ENCODE data around the gene LPAR6. TPM values are rescaled to one million over a fixed set of nuclear protein-coding genes. Genes with fewer than 3 reads are reported as not detected.
A peak's percentile ranks its signal among the peaks of the same experiment; 100 is the strongest.

The LPAR6 gene
- total RNA-seq, 4 donors from 2014 or later = 6.5 to 25.4 (median 15.7) TPM

DNA sequence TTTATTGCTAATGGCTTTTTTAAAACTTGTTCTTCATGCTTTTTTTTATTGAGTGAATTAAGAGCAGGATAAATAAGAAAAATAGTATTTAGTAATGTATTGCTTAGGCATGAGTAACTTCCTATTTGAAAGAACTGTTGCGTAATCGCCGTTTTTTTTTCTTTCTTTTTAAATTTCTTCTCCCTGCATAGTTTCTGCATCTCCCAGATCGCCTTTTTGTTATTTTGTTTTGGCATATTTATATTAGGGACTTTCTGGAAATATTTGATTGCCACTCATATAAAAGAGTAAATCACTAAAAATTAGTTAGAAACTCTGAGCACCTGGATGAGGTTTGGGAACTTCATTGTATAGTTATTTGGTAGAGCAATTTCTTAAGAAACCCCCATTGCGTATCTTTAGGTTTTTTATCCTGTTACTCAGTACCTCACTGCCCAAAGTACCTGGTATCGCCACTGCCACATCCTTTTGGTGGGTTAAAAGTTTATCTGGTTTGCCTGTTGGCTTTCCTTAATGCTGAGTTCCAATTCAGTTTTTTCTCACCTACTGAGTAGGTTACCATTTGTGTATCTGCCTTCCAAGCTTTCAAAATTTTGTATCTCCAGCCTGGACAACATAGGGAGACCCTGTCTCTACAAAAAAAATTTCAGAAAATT lies 36.2 kb upstream of the LPAR6 start:
- WGBS, 2 donors (ENCODE audit: low coverage in 1 of 2) = 59% methylated on average over 6 of the region's 6 CpGs
- no peak for ATAC-seq
- TF ChIP-seq POLR2A (IDR thresholded peaks at IDR 0.05) (no peak), EP300 (IDR thresholded peaks at IDR 0.05) (no peak), POLR2AphosphoS5 (IDR thresholded peaks at IDR 0.05) (no peak)
- TF ChIP-seq, protein P1, sequence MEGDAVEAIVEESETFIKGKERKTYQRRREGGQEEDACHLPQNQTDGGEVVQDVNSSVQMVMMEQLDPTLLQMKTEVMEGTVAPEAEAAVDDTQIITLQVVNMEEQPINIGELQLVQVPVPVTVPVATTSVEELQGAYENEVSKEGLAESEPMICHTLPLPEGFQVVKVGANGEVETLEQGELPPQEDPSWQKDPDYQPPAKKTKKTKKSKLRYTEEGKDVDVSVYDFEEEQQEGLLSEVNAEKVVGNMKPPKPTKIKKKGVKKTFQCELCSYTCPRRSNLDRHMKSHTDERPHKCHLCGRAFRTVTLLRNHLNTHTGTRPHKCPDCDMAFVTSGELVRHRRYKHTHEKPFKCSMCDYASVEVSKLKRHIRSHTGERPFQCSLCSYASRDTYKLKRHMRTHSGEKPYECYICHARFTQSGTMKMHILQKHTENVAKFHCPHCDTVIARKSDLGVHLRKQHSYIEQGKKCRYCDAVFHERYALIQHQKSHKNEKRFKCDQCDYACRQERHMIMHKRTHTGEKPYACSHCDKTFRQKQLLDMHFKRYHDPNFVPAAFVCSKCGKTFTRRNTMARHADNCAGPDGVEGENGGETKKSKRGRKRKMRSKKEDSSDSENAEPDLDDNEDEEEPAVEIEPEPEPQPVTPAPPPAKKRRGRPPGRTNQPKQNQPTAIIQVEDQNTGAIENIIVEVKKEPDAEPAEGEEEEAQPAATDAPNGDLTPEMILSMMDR (IDR thresholded peaks at IDR 0.05) = no peak
- H3K9me3 ChIP-seq = peaks cover 0 to 16% (median 0%) of the 10 kb centered on the region in 3 donors
- no peak overlapping the region for H3K27ac ChIP-seq
- H3K4me3 ChIP-seq = no peak overlapping the region
- peaks cover 0 to 13% of the 10 kb centered on the region in 2 donors for H3K36me3 ChIP-seq
- H3K4me1 ChIP-seq = no peaks in the 10 kb centered on the region
- no peaks in the 10 kb centered on the region for H3K27me3 ChIP-seq

DNA sequence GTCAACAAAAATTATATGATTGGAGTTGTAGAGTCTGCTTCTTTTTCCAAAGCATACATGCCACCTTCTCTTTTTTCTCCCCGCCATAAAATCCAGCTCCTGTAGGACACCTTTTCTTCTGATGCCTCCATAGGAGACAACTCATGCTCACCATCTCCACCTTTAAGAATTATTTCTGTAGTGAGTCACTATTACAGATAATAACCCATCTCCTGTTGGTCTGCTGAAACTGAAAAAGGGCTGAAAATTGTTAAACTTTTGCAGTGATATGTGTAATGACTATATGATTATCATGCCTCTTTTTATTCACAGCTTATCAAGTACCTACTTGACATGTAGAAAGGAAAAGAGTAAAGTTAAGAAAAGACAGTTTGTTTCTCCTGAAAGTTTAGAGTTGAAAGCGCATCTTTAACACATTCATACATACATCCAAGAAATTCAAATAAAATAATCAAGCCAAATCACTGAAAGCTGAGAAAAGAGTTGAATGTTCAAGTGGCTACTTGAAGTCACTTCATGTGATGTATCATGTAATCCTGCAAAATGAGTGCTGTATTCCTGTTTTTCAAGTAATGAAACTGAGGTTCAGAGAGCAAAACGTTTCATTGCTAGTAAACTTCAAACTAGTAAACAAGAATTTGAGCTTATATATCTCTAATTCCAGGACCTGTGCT lies 35.5 kb upstream of the LPAR6 start:
- Histone ChIP-seq H3K27me3 (no peaks in the 10 kb centered on the region), H3K36me3 (peaks cover 0 to 6% of the 10 kb centered on the region in 2 donors), H3K27ac (no peak overlapping the region), H3K4me3 (no peak overlapping the region), H3K9me3 (peaks cover 0 to 16% (median 0%) of the 10 kb centered on the region in 3 donors), H3K4me1 (no peaks in the 10 kb centered on the region)
- no peak for ATAC-seq
- TF ChIP-seq, protein P1 (IDR thresholded peaks at IDR 0.05) = no peak
- TF ChIP-seq POLR2AphosphoS5 (IDR thresholded peaks at IDR 0.05) = no peak
- no peak for TF ChIP-seq POLR2A (IDR thresholded peaks at IDR 0.05)
- no peak for TF ChIP-seq EP300 (IDR thresholded peaks at IDR 0.05)
- 75 to 88% methylated on average over 3 of the region's 3 CpGs for WGBS, 2 donors (ENCODE audit: low coverage in 1 of 2)

DNA sequence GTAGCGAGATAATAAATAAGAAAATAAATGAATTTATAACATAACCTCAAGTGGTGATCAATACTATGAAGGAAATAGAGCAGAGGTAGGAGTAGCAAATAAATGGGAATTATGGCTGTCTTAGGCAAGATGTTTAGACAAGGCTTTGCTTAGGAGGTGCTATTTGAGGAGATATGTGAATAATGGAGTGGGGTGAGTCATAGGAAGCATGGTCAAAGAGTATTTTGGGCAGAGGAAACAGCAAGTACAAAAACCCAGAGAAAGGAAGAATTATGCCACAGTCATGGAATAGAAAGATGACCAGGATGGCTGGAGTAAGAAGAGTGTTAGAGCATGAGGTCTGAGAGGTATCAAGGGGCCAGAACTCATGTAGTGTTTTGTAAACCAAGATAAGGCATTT lies 33.6 kb upstream of the LPAR6 start:
- no peak overlapping the region for H3K4me3 ChIP-seq
- WGBS, 2 donors (ENCODE audit: low coverage in 1 of 2) = 100% methylated on average over 1 of the region's 1 CpG; no CpG with 5 or more reads in 1 of the 2 donors
- peak overlapping the region in 1 of 4 donors; percentile 40 for H3K27ac ChIP-seq
- H3K27me3 ChIP-seq = no peaks in the 10 kb centered on the region
- TF ChIP-seq, protein P1 (IDR thresholded peaks at IDR 0.05) = no peak
- no peak for TF ChIP-seq EP300 (IDR thresholded peaks at IDR 0.05)
- no peak for TF ChIP-seq POLR2A (IDR thresholded peaks at IDR 0.05)
- no peak for TF ChIP-seq POLR2AphosphoS5 (IDR thresholded peaks at IDR 0.05)
- no peaks in the 10 kb centered on the region for H3K36me3 ChIP-seq
- ATAC-seq = no peak
- H3K4me1 ChIP-seq = no peaks in the 10 kb centered on the region
- H3K9me3 ChIP-seq = peaks cover 0 to 16% (median 0%) of the 10 kb centered on the region in 3 donors

DNA sequence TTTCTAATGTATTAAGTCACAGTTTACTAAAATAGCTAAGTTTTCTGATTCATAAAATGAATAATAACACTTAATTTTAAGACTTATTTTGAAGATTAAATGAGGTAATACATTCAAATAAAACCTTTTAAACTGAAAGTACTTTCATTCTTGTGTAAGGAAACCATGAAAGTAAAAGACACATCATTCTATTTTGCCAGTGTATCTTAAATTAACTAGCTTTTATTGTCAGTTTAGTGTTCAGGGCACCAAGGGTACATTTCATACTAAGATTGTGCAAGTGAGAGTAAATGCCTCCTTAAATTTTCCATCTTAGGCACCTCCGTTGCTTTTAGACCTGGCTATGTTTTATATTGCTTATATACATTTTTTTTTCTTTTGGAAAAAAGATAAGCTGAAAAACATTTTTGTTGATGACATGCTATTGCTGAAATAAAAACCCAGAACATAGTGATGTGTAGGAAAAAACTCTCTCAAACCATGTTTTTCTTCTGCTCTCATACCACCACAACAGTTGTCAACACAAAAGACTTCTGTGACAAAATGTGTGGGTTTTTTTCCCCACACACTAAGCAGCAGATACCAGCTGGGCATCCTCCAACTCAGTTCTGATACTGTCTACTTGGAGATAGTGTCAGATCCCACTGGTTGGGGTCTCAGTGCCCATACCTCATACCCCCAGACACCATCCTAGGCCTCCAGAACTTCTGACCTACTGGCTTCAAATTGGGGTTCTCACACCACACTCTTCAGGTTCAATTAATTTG lies 30.7 kb upstream of the LPAR6 start:
- no peaks in the 10 kb centered on the region for H3K9me3 ChIP-seq
- no peaks in the 10 kb centered on the region for H3K36me3 ChIP-seq
- WGBS, 2 donors (ENCODE audit: low coverage in 1 of 2) = 38 to 67% methylated on average over 1 of the region's 1 CpG
- no peak for TF ChIP-seq POLR2AphosphoS5 (IDR thresholded peaks at IDR 0.05)
- no peak for TF ChIP-seq POLR2A (IDR thresholded peaks at IDR 0.05)
- no peak overlapping the region for H3K27ac ChIP-seq
- no peak for ATAC-seq
- no peaks in the 10 kb centered on the region for H3K4me1 ChIP-seq
- H3K4me3 ChIP-seq = no peak overlapping the region
- H3K27me3 ChIP-seq = no peaks in the 10 kb centered on the region

DNA sequence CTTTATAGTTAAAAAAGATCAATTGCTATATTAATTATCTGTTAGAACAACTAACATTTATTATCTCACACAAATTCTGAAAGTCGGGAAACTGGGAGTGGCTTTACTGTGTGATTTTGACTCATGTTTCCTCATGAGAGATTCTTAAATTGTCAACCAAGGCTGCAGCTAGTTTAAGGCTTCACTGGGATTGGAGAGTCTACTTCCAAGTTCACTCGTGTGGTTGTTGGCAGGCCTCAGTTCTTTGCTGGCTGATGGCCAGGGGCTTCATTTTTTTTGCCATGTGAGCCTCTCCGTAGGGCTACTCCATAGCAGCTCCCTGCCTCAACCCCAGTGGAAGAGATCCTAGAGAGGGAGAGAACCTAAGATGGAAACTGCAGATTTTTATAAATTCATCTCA lies 24.5 kb upstream of the LPAR6 start:
- 22 to 30% methylated on average over 2 of the region's 3 CpGs for WGBS, 2 donors (ENCODE audit: low coverage in 1 of 2)
- Histone ChIP-seq H3K27ac (peak overlapping the region in 3 of 4 donors; percentile 1 to 22 (median 10)), H3K9me3 (no peaks in the 10 kb centered on the region), H3K36me3 (no peaks in the 10 kb centered on the region), H3K4me1 (peaks cover 0 to 26% (median 0%) of the 10 kb centered on the region in 3 donors), H3K27me3 (no peaks in the 10 kb centered on the region), H3K4me3 (no peak overlapping the region)
- ATAC-seq = peak; percentile 50
- TF ChIP-seq POLR2A (IDR thresholded peaks at IDR 0.05) = no peak
- TF ChIP-seq EP300 (IDR thresholded peaks at IDR 0.05) = no peak
- no peak for TF ChIP-seq POLR2AphosphoS5 (IDR thresholded peaks at IDR 0.05)
- TF ChIP-seq, protein P1 (IDR thresholded peaks at IDR 0.05) = no peak
